ENCODE data around the gene LNX1. TPM values are rescaled to one million over a fixed set of nuclear protein-coding genes. Genes with fewer than 3 reads are reported as not detected.

The LNX1 gene
- total and polyA plus RNA-seq, 9 of the 15 experiments (the other 6 are each of a cell fraction or from before 2014, with no cell fraction given): 0.40 to 3.6 (median 2.2) TPM

GRCh38 chr4:53490965-53491622 is 100.2 kb downstream of the LNX1 start:
- CTCF ChIA-PET (ENCODE audit: low intra/inter-chr PET ratio): interaction anchor here (0.6 kb wide), 3 partner anchors 111 to 743 kb away, joined by 3 to 5 read pairs (median 4); no protein-coding TSS in a partner anchor
- no peaks in the 10 kb centered on the region for H3K9me1 ChIP-seq (ENCODE audit: control insufficient read depth, insufficient read depth, low read length)
- no TSS peak for BruUV-seq (replicated peaks)
- no peak overlapping the region for H3K4me2 ChIP-seq (ENCODE audit: insufficient read depth, low read length)
- H4K20me1 ChIP-seq (replicated peaks; ENCODE audit: control insufficient read depth, insufficient read depth, low read length): no peaks in the 10 kb centered on the region
- ATAC-seq (peak; percentile 85), DNase-seq (ENCODE audit: extremely low read depth in 1 of 4, low spot score in 3 of 4) (peak; percentile 40 to 52 (median 44)), FAIRE-seq (peak; percentile 75)
- no peak overlapping the region for H2AFZ ChIP-seq (ENCODE audit: low read depth, low read length)
- H3K4me1 ChIP-seq (replicated peaks in 1 of 2; ENCODE audit: control insufficient read depth in 2 of 2, insufficient read depth in 2 of 2, low read length in 2 of 2): peaks cover 0 to 4% of the 10 kb centered on the region in 2 experiments; a peak in 2 of 5 replicates
- no peaks in the 10 kb centered on the region for H3K27me3 ChIP-seq (ENCODE audit: control insufficient read depth in 2 of 2, insufficient read depth in 2 of 2, low read length in 2 of 2)
- POLR2A ChIA-PET: interaction anchor here (0.6 kb wide), 1 partner anchor 375 kb away, joined by 3 read pairs; no protein-coding TSS in a partner anchor
- H3K9ac ChIP-seq (ENCODE audit: insufficient read depth in 1 of 2, low read depth in 2 of 2, low read length in 2 of 2): no peak overlapping the region
- intact Hi-C loops (cut with micrococcal nuclease) (loop anchor here (10.0 kb wide), 2 partner anchors 476 to 744 kb away; no protein-coding TSS in a partner anchor), in situ Hi-C loops (cut with MboI) (loop anchor here (25.0 kb wide), 1 partner anchor 746 kb away; the partner anchor contains the start of gene PDGFRA)
- no peaks in the 10 kb centered on the region for H3K9me3 ChIP-seq (replicated peaks; ENCODE audit: control insufficient read depth, insufficient read depth, low read depth, low read length)
- no peak overlapping the region for H3K4me3 ChIP-seq
- no peak overlapping the region for H3K27ac ChIP-seq (ENCODE audit: extremely low read depth, low read depth, low read length)
- 19% methylated on average over 3 of the region's 3 CpGs for WGBS (ENCODE audit: insufficient coverage, low coverage, missing lambda C conversion rate)
- H3K36me3 ChIP-seq (ENCODE audit: control insufficient read depth, insufficient read depth, low read length): no peaks in the 10 kb centered on the region
- H3K79me2 ChIP-seq (ENCODE audit: control insufficient read depth, insufficient read depth, low read length): no peaks in the 10 kb centered on the region
- no peak for TF ChIP-seq ZMIZ1 (IDR thresholded peaks at IDR 0.05; ENCODE audit: low read depth in 2 of 2, low read length in 2 of 2)
- no peak for TF ChIP-seq NFE2L1 (tag; IDR thresholded peaks at IDR 0.05; ENCODE audit: borderline replicate concordance, low read depth)
- no peak for TF ChIP-seq BMI1 (IDR thresholded peaks at IDR 0.05; ENCODE audit: low read length)
- TF ChIP-seq ESRRB (CRISPR knock-in tag; IDR thresholded peaks at IDR 0.05; ENCODE audit: borderline replicate concordance): no peak
- TF ChIP-seq ZNF77 (CRISPR knock-in tag; IDR thresholded peaks at IDR 0.05): no peak
- peak; percentile 70 for TF ChIP-seq ZNF316 (IDR thresholded peaks at IDR 0.05)
- peak; percentile 63 for TF ChIP-seq C11orf30 (IDR thresholded peaks at IDR 0.05; ENCODE audit: low read depth)
- TF ChIP-seq CEBPB (tag; IDR thresholded peaks at IDR 0.05): peak; percentile 40; the same call in 1 of the 2 replicates
- no peak for TF ChIP-seq KAT2B (IDR thresholded peaks at IDR 0.05; ENCODE audit: low read depth, low read length)
- TF ChIP-seq DDX20 (tag; IDR thresholded peaks at IDR 0.05; ENCODE audit: low read depth): no peak
- TF ChIP-seq TARDBP (IDR thresholded peaks at IDR 0.05): no peak
- TF ChIP-seq ZNF133 (CRISPR knock-in tag; IDR thresholded peaks at IDR 0.05): no peak
- TF ChIP-seq RAD21 (CRISPR knock-in tag; conservative IDR thresholded peaks at IDR 0.05 in 1 of 2, IDR thresholded peaks at IDR 0.05 in 1 of 2): peak; percentile 37 to 52; a peak in 3 of 4 replicates
- no peak for TF ChIP-seq ATF3 (IDR thresholded peaks at IDR 0.05)
- TF ChIP-seq ATF3 (CRISPR knock-in tag; conservative IDR thresholded peaks at IDR 0.05): no peak
- TF ChIP-seq SRF (CRISPR knock-in tag; IDR thresholded peaks at IDR 0.05): no peak
- no peak for TF ChIP-seq ZNF324 (CRISPR knock-in tag; IDR thresholded peaks at IDR 0.05)
- TF ChIP-seq RB1 (IDR thresholded peaks at IDR 0.05; ENCODE audit: low read depth): no peak
- no peak for TF ChIP-seq ZSCAN32 (CRISPR knock-in tag; IDR thresholded peaks at IDR 0.05)
- no peak for TF ChIP-seq NFIX (CRISPR knock-in tag; IDR thresholded peaks at IDR 0.05; ENCODE audit: low read depth)
